Stomach smooth muscle (tissue), 2 donors: ENCODE data around the gene ZNF552.

Source experiments
- H3K27ac ChIP-seq: one replicate; pipeline ENCODE4 v1.7.0; 2013; ENCODE audit warnings: mild to moderate bottlenecking, low read length, inconsistent platforms
- H3K27me3 ChIP-seq, 2 donors: one replicate each; pipeline ENCODE4 v1.7.0; 2013; ENCODE audit warnings: low read length in 2 of 2; ENCODE audit not compliant: insufficient read depth in 2 of 2, control insufficient read depth in 1 of 2
- H3K36me3 ChIP-seq, 2 donors: one replicate each; pipeline ENCODE4 v1.7.0; 2013; ENCODE audit warnings: low read length in 2 of 2; ENCODE audit not compliant: control insufficient read depth in 2 of 2, insufficient read depth in 2 of 2
- H3K4me1 ChIP-seq: one replicate; pipeline ENCODE4 v1.7.0; 2013; ENCODE audit warnings: low read length; ENCODE audit not compliant: control insufficient read depth, insufficient read depth
- H3K4me3 ChIP-seq, 2 donors: one replicate each; pipeline ENCODE4 v1.7.0; 2013; ENCODE audit warnings: low read length in 2 of 2
- H3K9ac ChIP-seq, 2 donors: one replicate each; pipeline ENCODE4 v1.7.0; 2013; ENCODE audit warnings: low read length in 2 of 2, mild to moderate bottlenecking in 1 of 2
- H3K9me3 ChIP-seq, 2 donors: one replicate each; pipeline ENCODE4 v1.7.0; 2013; ENCODE audit warnings: low read length in 2 of 2; ENCODE audit not compliant: control insufficient read depth in 2 of 2
- donor health status: healthy.
- donor health status: Pancreatic carcinoma.

ZNF552 gene

GRCh38 chr19:57773488-57773887 lies 41.2 kb downstream of the ZNF552 start:
- Histone ChIP-seq H3K9ac (no peak overlapping the region), H3K27ac (no peak overlapping the region), H3K36me3 (peaks cover 25 to 28% of the 10 kb centered on the region in 2 donors), H3K4me1 (peaks cover 9% of the 10 kb centered on the region), H3K4me3 (no peak overlapping the region), H3K27me3 (no peaks in the 10 kb centered on the region), H3K9me3 (peaks cover 11 to 16% of the 10 kb centered on the region in 2 donors)

- peaks cover 12 to 19% of the 10 kb centered on the region in 2 donors for H3K36me3 ChIP-seq
- H3K4me1 ChIP-seq, result peaks cover 9% of the 10 kb centered on the region
- no peak overlapping the region for H3K4me3 ChIP-seq
- no peak overlapping the region for H3K27ac ChIP-seq
- H3K9ac ChIP-seq, result no peak overlapping the region
- H3K27me3 ChIP-seq, result no peaks in the 10 kb centered on the region
- H3K9me3 ChIP-seq, result peaks cover 4 to 11% of the 10 kb centered on the region in 2 donors
Observed at GRCh38 chr19:57771417-57771816, 43.3 kb downstream of the ZNF552 start.

- peaks cover 6 to 11% of the 10 kb centered on the region in 2 donors for H3K36me3 ChIP-seq
- H3K27ac ChIP-seq, result no peak within 1 kb of the TSS
- H3K27me3 ChIP-seq, result no peaks in the 10 kb centered on the region
- peak within 1 kb of the TSS; percentile 64 to 88 for H3K4me3 ChIP-seq
- H3K9me3 ChIP-seq, result peaks cover 0 to 2% of the 10 kb centered on the region in 2 donors
- H3K9ac ChIP-seq, result peak within 1 kb of the TSS; percentile 53 to 74
- H3K4me1 ChIP-seq, result peaks cover 9% of the 10 kb centered on the region
Observed at GRCh38 chr19:57769345-57770131, 45.2 kb downstream of the ZNF552 start, which contains the start of gene ZNF586. TSS of gene ZNF586 (plus strand) at chr19:57769676. CDS start at chr19:57769843, 167 bp downstream.

GRCh38 chr19:57759096-57759495 lies 55.6 kb downstream of the ZNF552 start:
- Histone ChIP-seq H3K36me3 (peaks cover 56 to 59% of the 10 kb centered on the region in 2 donors), H3K9me3 (peaks cover 7 to 20% of the 10 kb centered on the region in 2 donors), H3K9ac (no peak overlapping the region), H3K27ac (no peak overlapping the region), H3K27me3 (no peaks in the 10 kb centered on the region), H3K4me3 (no peak overlapping the region), H3K4me1 (no peaks in the 10 kb centered on the region)

GRCh38 chr19:57757941-57758340 lies 56.8 kb downstream of the ZNF552 start:
- Histone ChIP-seq H3K4me1 (no peaks in the 10 kb centered on the region), H3K4me3 (no peak overlapping the region), H3K27ac (no peak overlapping the region), H3K36me3 (peaks cover 65 to 68% of the 10 kb centered on the region in 2 donors), H3K9ac (no peak overlapping the region), H3K9me3 (peaks cover 14 to 31% of the 10 kb centered on the region in 2 donors), H3K27me3 (no peaks in the 10 kb centered on the region)
